HepG2 (cell line): Measurements from ENCODE around the gene B3GALNT2. TPM values are rescaled to one million over a fixed set of nuclear protein-coding genes. Genes with fewer than 3 reads are reported as not detected.

Experiments used
- ATAC-seq: fragments of 200-7000 bp; cut with Tn5 transposase; 3 replicates; pipeline ENCODE4 v1.9.1; 2020; ENCODE audit warnings: mild to moderate bottlenecking, moderate library complexity
- BruUV-seq: library from RNA; stranded (reverse); fragments of 400-500 nt; replicated peaks from 2 replicates; lab custom pipeline; 2021; lab: Mats Ljungman, UMichigan
- CTCF ChIA-PET: fragments of 300-600 bp; formaldehyde crosslinking; extraction: SDS; loops from one replicate; lab custom pipeline; 2021; ENCODE audit warnings: low total read pairs, inconsistent platforms, low intra/inter-chr PET ratio; lab: Yijun Ruan, JAX
- POLR2A ChIA-PET: fragments of 350-600 bp; sonication (Branson Sonifier 250); formaldehyde crosslinking; loops from one replicate; lab custom pipeline; 2020; ENCODE audit warnings: antibody characterized with exemption, inconsistent platforms; lab: Yijun Ruan, JAX
- DNase-seq: peaks from one replicate; pipeline ENCODE4 v3.0.0-alpha.2; 2015; ENCODE audit warnings: low spot score
- FAIRE-seq: peaks from 3 replicates; lab custom pipeline; 2011; peaks lifted over from hg19 to GRCh38; lab: Jason Lieb, UNC
- H2AFZ ChIP-seq: one replicate; pipeline ENCODE4 v1.6.1; 2011; ENCODE audit warnings: low read length, inconsistent platforms
- H3K27ac ChIP-seq: fragments of 300-600 bp; 3 replicates; pipeline ENCODE4 v1.8.0; 2011; ENCODE audit warnings: mixed run types, mild to moderate bottlenecking, mixed read lengths, low read length, inconsistent platforms; ENCODE audit not compliant: insufficient read depth; ENCODE audit errors: extremely low read length
- H3K27me3 ChIP-seq, 2 experiments: fragments of 200-600 bp in 1 of 2; 2 replicates in 1 of 2; 3 replicates in 1 of 2; pipeline versions ENCODE4 v1.6.0 to v1.8.0; 2011; ENCODE audit warnings: low read length in 2 of 2, mild to moderate bottlenecking in 2 of 2, moderate library complexity in 2 of 2, inconsistent platforms in 1 of 2; ENCODE audit not compliant: insufficient read depth in 2 of 2, control insufficient read depth in 1 of 2
- H3K36me3 ChIP-seq, 2 experiments: fragments of 200-600 bp in 1 of 2; replicated peaks in 1 of 2; 2 replicates in 1 of 2; 3 replicates in 1 of 2; pipeline versions ENCODE4 v1.5.1 to v1.8.0; 2011; ENCODE audit warnings: low read length in 2 of 2, inconsistent platforms in 1 of 2; ENCODE audit not compliant: insufficient read depth in 2 of 2, control insufficient read depth in 1 of 2
- H3K4me1 ChIP-seq: 2 replicates; pipeline ENCODE4 v1.5.1; 2012; ENCODE audit warnings: low read length, inconsistent platforms; ENCODE audit not compliant: insufficient read depth
- H3K4me2 ChIP-seq: 2 replicates; pipeline ENCODE4 v1.6.0; 2011; ENCODE audit warnings: low read depth, low read length, inconsistent platforms
- H3K4me3 ChIP-seq, 3 experiments: fragments of 200-600 bp in 1 of 3; sonication (generic), shearing (Covaris generic) in 1 of 3; replicated peaks in 1 of 3; 2 replicates each; pipeline ENCODE4 v1.5.1; 2011 to 2016; ENCODE audit warnings: low read length in 3 of 3, inconsistent platforms in 2 of 3, low read depth in 2 of 3, mild to moderate bottlenecking in 2 of 3, control low read depth in 1 of 3, mixed read lengths in 1 of 3; ENCODE audit not compliant: insufficient read depth in 1 of 3
- H3K79me2 ChIP-seq: one replicate; pipeline ENCODE4 v1.6.1; 2011; ENCODE audit warnings: low read length, inconsistent platforms; ENCODE audit not compliant: insufficient read depth
- H3K9ac ChIP-seq: 2 replicates; pipeline ENCODE4 v1.6.0; 2011; ENCODE audit warnings: mild to moderate bottlenecking, low read depth, low read length, inconsistent platforms; ENCODE audit not compliant: insufficient read depth
- H3K9me3 ChIP-seq: 2 replicates; pipeline ENCODE4 v1.5.1; 2012; ENCODE audit warnings: mild to moderate bottlenecking, low read length
- H4K20me1 ChIP-seq: 2 replicates; pipeline ENCODE4 v1.6.0; 2011; ENCODE audit warnings: inconsistent platforms, mild to moderate bottlenecking, low read length, moderate library complexity; ENCODE audit not compliant: insufficient read depth
- NR2F1 ChIP-seq, 2 experiments: fragments of 450-650 bp in 1 of 2; formaldehyde crosslinking in 1 of 2; IDR thresholded peaks; 2 replicates each; pipeline versions ENCODE4 v1.5.0 to v1.6.1; 2016 to 2020; ENCODE audit warnings: mild to moderate bottlenecking in 1 of 2, missing compliant biosample characterization in 1 of 2, missing genetic modification reagents in 1 of 2, moderate library complexity in 1 of 2
- ZBED4 ChIP-seq: sonication (generic); formaldehyde crosslinking; IDR thresholded peaks from 2 replicates; pipeline ENCODE4 v1.4.0; 2020; ENCODE audit warnings: missing genetic modification reagents, borderline replicate concordance
- ZNF207 ChIP-seq: fragments of 450-650 bp; IDR thresholded peaks from 2 replicates; pipeline ENCODE4 v1.6.1; 2016; ENCODE audit warnings: antibody characterized with exemption, borderline replicate concordance
- ZNF331 ChIP-seq: sonication (generic); formaldehyde crosslinking; IDR thresholded peaks from 2 replicates; pipeline ENCODE4 v1.4.0; 2020; ENCODE audit warnings: missing genetic modification reagents
- WGBS: methylation state at CpG from one replicate; pipeline ENCODE4 v1.1.6; 2017; ENCODE audit warnings: low lambda C conversion rate; 5-methylcytosine and 5-hydroxymethylcytosine counted together
- in situ Hi-C: cut with HindIII; loops from 2 replicates; pipeline ENCODE4 v1.10.0; 2017; ENCODE audit warnings: low pct_unique_long_range_greater_than_20kb; ENCODE audit not compliant: extremely low pct_ligation_motif_present
- intact Hi-C: fragments of 100-400 bp; cut with micrococcal nuclease; formaldehyde crosslinking; loops from one replicate; pipeline ENCODE4 v1.10.0; 2022; ENCODE audit not compliant: unreplicated experiment
- polyA plus RNA-seq, 8 experiments: library from polyadenylated mRNA; depleted of rRNA in 3 of 8; stranded (reverse) in 7 of 8; unstranded in 1 of 8; fragments of >200 nt; fragmentation: Illumina TruSeq in 4 of 8; extraction: Trizol in 4 of 8; gene quantifications; 2 replicates each; pipeline versions ENCODE4 v1.2.1 to v1.2.3, GENCODE V29; 2011 to 2016; ENCODE audit warnings: low read depth in 4 of 8, missing spikeins in 1 of 8, mixed read lengths in 1 of 8; ENCODE audit not compliant: insufficient read depth in 1 of 8
- total RNA-seq, 5 experiments: library from RNA; depleted of rRNA; stranded (reverse); fragments of >200 nt; fragmentation: Illumina TruSeq; extraction: Trizol; gene quantifications; 2 replicates each; pipeline ENCODE4 v1.2.3, GENCODE V29; 2016; ENCODE audit warnings: low read depth in 1 of 5

Gene B3GALNT2
- total and polyA plus RNA-seq, 2 of the 13 experiments (the other 11 are each of a cell fraction or from before 2014, with no cell fraction given), result 16.5 to 28.9 TPM

DNA sequence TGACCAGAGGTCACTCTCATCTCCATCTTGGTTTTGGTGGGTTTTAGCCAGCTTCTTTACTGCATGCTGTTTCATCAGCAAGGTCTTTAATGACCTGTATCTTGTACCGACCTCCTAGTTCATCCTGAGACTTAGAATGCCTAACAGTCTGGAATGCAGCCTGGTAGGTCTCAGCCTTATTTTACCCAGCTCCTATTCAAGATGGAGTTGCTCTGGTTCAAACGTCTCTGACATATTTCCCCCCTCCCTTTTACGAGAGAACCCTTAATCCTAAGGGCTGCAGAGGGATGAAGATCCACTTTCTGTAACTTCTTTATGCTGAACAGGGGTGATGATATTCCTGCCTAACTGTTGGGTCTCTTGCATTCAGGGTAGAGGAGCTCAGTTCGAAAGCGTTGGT, 93.8 kb downstream of the B3GALNT2 start:
- Histone ChIP-seq H4K20me1 (no peaks in the 10 kb centered on the region), H3K9me3 (no peaks in the 10 kb centered on the region), H3K27me3 (no peaks in the 10 kb centered on the region), H2AFZ (no peak overlapping the region), H3K27ac (peak overlapping the region; percentile 99), H3K9ac (no peak overlapping the region), H3K4me1 (peaks cover 79% of the 10 kb centered on the region)
- DNase-seq, result no peak
- 91% methylated on average over 5 of the region's 5 CpGs for WGBS
- no peak for ATAC-seq
- POLR2A ChIA-PET, result interaction anchor here (1.9 to 2.4 kb wide), 2 partner anchors 43 to 250 kb away, joined by 6 to 12 read pairs; partner anchors contain the start of genes RBM34 and TBCE
- no TSS peak for BruUV-seq
- TF ChIP-seq ZNF331 (CRISPR knock-in tag), result no peak
- TF ChIP-seq NR2F1 (CRISPR knock-in tag; IDR thresholded peaks at IDR 0.05), result peak in 1 of 2 experiments; percentile 26; a peak in 1 of 4 replicates
- no peak for TF ChIP-seq ZNF207
- no peak for TF ChIP-seq ZBED4 (CRISPR knock-in tag)
- TF ChIP-seq, all 625 proteins: peak for 1
- in situ Hi-C loops (no loop called here), intact Hi-C loops (loop anchor here (10.0 kb wide), 1 partner anchor 926 kb away; no protein-coding TSS in a partner anchor)
- peaks cover 10% of the 10 kb centered on the region for H3K79me2 ChIP-seq
- CTCF ChIA-PET, result no interaction called here
- no peak overlapping the region for H3K4me2 ChIP-seq
- peaks cover 0 to 6% of the 10 kb centered on the region in 2 experiments; a peak in 3 of 5 replicates for H3K36me3 ChIP-seq
- H3K4me3 ChIP-seq, result no peak overlapping the region
- FAIRE-seq, result no peak
